K562 (cell line): ENCODE data around the gene STYX. TPM values are rescaled to one million over a fixed set of nuclear protein-coding genes. Genes with fewer than 3 reads are reported as not detected.

Experiments used
- ATAC-seq: fragments of 200-7000 bp; cut with Tn5 transposase; 3 replicates; pipeline ENCODE4 v1.9.1; 2020; ENCODE audit warnings: moderate library complexity
- BruUV-seq: library from RNA; stranded (reverse); fragments of 400-500 nt; replicated peaks from 2 replicates; lab custom pipeline; 2021; lab: Mats Ljungman, UMichigan
- CTCF ChIA-PET: fragments of 300-600 bp; formaldehyde crosslinking; extraction: SDS; loops from one replicate; lab custom pipeline; 2021; ENCODE audit warnings: low intra/inter-chr PET ratio; lab: Yijun Ruan, JAX
- POLR2A ChIA-PET: fragments of 300-600, 350-650 bp; sonication (Branson Sonifier 250); formaldehyde crosslinking; extraction: SDS; loops from one replicate; lab custom pipeline; 2021; ENCODE audit warnings: antibody characterized with exemption, inconsistent platforms; lab: Yijun Ruan, JAX
- DNase-seq, 4 experiments: peaks; one replicate each; pipeline versions ENCODE4 v3.0.0 to v3.0.0-alpha.2; 2011 to 2018; ENCODE audit warnings: low spot score in 3 of 4, mixed read lengths in 3 of 4; ENCODE audit errors: extremely low read depth in 1 of 4
- FAIRE-seq: peaks from 2 replicates; lab custom pipeline; 2011; peaks lifted over from hg19 to GRCh38; lab: Jason Lieb, UNC
- H2AFZ ChIP-seq: 2 replicates; pipeline ENCODE4 v1.6.0; 2011; ENCODE audit warnings: low read depth, low read length, control low read depth, inconsistent platforms
- H3K27ac ChIP-seq: fragments of 200-600 bp; 3 replicates; pipeline ENCODE4 v1.8.0; 2011; ENCODE audit warnings: low read depth, mild to moderate bottlenecking, control low read depth, inconsistent platforms, low read length, moderate library complexity, mixed read lengths; ENCODE audit errors: extremely low read depth
- H3K27me3 ChIP-seq, 2 experiments: fragments of 300-600 bp in 1 of 2; 2 replicates in 1 of 2; 3 replicates in 1 of 2; pipeline versions ENCODE4 v1.6.0 to v1.8.0; 2011; ENCODE audit warnings: inconsistent platforms in 2 of 2, low read length in 2 of 2, mild to moderate bottlenecking in 1 of 2, mixed read lengths in 1 of 2, moderate library complexity in 1 of 2; ENCODE audit not compliant: control insufficient read depth in 2 of 2, insufficient read depth in 2 of 2
- H3K36me3 ChIP-seq: fragments of 300-600 bp; 3 replicates; pipeline ENCODE4 v1.8.0; 2011; ENCODE audit warnings: mild to moderate bottlenecking, low read length, inconsistent platforms; ENCODE audit not compliant: control insufficient read depth, insufficient read depth
- H3K4me1 ChIP-seq, 2 experiments: fragments of 200-600 bp in 1 of 2; replicated peaks in 1 of 2; 2 replicates in 1 of 2; 3 replicates in 1 of 2; pipeline versions ENCODE4 v1.5.1 to v1.8.0; 2011; ENCODE audit warnings: inconsistent platforms in 2 of 2, low read length in 2 of 2, mild to moderate bottlenecking in 1 of 2, mixed read lengths in 1 of 2, moderate library complexity in 1 of 2; ENCODE audit not compliant: control insufficient read depth in 2 of 2, insufficient read depth in 2 of 2
- H3K4me2 ChIP-seq: 2 replicates; pipeline ENCODE4 v1.6.1; 2011; ENCODE audit warnings: low read length, control low read depth, inconsistent platforms, mixed read lengths; ENCODE audit not compliant: insufficient read depth
- H3K4me3 ChIP-seq: fragments of 200-600 bp; sonication (generic), shearing (Covaris generic); 2 replicates; pipeline ENCODE4 v1.5.1; 2016; ENCODE audit warnings: control low read depth, inconsistent platforms
- H3K79me2 ChIP-seq: fragments of 200-600 bp; 3 replicates; pipeline ENCODE4 v1.8.0; 2011; ENCODE audit warnings: low read length, inconsistent platforms; ENCODE audit not compliant: control insufficient read depth, insufficient read depth
- H3K9ac ChIP-seq, 2 experiments: 2 replicates each; pipeline versions ENCODE4 v1.6.0 to v1.6.1; 2011; ENCODE audit warnings: low read depth in 2 of 2, low read length in 2 of 2, control low read depth in 1 of 2, inconsistent platforms in 1 of 2, mild to moderate bottlenecking in 1 of 2, mixed read lengths in 1 of 2; ENCODE audit not compliant: insufficient read depth in 1 of 2
- H3K9me1 ChIP-seq: one replicate; pipeline ENCODE4 v1.6.0; 2011; ENCODE audit warnings: inconsistent platforms, mild to moderate bottlenecking, low read length, moderate library complexity; ENCODE audit not compliant: control insufficient read depth, insufficient read depth
- H3K9me3 ChIP-seq: replicated peaks from 2 replicates; pipeline ENCODE4 v1.5.1; 2011; ENCODE audit warnings: low read depth, low read length, inconsistent platforms; ENCODE audit not compliant: control insufficient read depth, insufficient read depth
- H4K20me1 ChIP-seq: replicated peaks from 2 replicates; pipeline ENCODE4 v1.6.1; 2011; ENCODE audit warnings: low read length, inconsistent platforms, mixed read lengths; ENCODE audit not compliant: control insufficient read depth, insufficient read depth
- ETS2 ChIP-seq: IDR thresholded peaks from 2 replicates; pipeline ENCODE4 v1.6.1; 2016; ENCODE audit warnings: borderline replicate concordance, missing genetic modification characterization, mild to moderate bottlenecking, moderate library complexity, missing compliant biosample characterization; ENCODE audit not compliant: poor library complexity, severe bottlenecking
- GTF2E2 ChIP-seq: fragments of 200-800 bp; sonication (Bioruptor generic); IDR thresholded peaks from 2 replicates; pipeline ENCODE4 v1.6.1; 2016; ENCODE audit warnings: missing genetic modification characterization, missing compliant biosample characterization
- HNRNPK ChIP-seq: fragments of 200-400 bp; formaldehyde crosslinking; IDR thresholded peaks from one replicate; pipeline ENCODE4 v1.6.1; 2018; ENCODE audit warnings: mild to moderate bottlenecking, low read depth, low read length; ENCODE audit not compliant: poor library complexity, severe bottlenecking
- KLF16 ChIP-seq: IDR thresholded peaks from 2 replicates; pipeline ENCODE4 v1.6.1; 2016; ENCODE audit warnings: antibody characterized with exemption
- POLR2AphosphoS5 ChIP-seq: IDR thresholded peaks from 2 replicates; pipeline ENCODE4 v1.6.1; 2011; ENCODE audit warnings: mild to moderate bottlenecking, low read depth, low read length, moderate library complexity; ENCODE audit not compliant: control insufficient read depth, insufficient read depth
- RAD51 ChIP-seq: fragments of 450-650 bp; IDR thresholded peaks from 2 replicates; pipeline ENCODE4 v1.7.1; 2016; ENCODE audit warnings: low read depth, mild to moderate bottlenecking, borderline replicate concordance
- TCF7L2 ChIP-seq: fragments of 150-350 bp; IDR thresholded peaks from 2 replicates; pipeline ENCODE4 v1.6.1; 2016; ENCODE audit warnings: low read depth, mild to moderate bottlenecking, low read length, moderate library complexity
- WGBS: fragments of 100-300 bp; shearing (Covaris generic); methylation state at CpG from one replicate; pipeline ENCODE4 v1.1.6; 2016; ENCODE audit warnings: low coverage, mixed read lengths; ENCODE audit not compliant: insufficient coverage; ENCODE audit errors: missing lambda C conversion rate; 5-methylcytosine and 5-hydroxymethylcytosine counted together
- in situ Hi-C: fragments of 300-500 bp; cut with MboI; formaldehyde crosslinking; loops from 4 replicates; pipeline ENCODE4 v1.15.0; 2018; ENCODE audit warnings: inconsistent platforms, mixed read lengths
- intact Hi-C: fragments of 100-400 bp; cut with micrococcal nuclease; formaldehyde crosslinking; loops from 2 replicates; pipeline ENCODE4 v1.14.2; 2022
- polyA plus RNA-seq, 8 experiments: library from polyadenylated mRNA; depleted of rRNA in 4 of 8; stranded (reverse) in 5 of 8; unstranded in 3 of 8; fragments of >200 nt; fragmentation: Nextera tagmentation in 2 of 8; fragmentation: Illumina TruSeq in 1 of 8; extraction: Ambion mirVana in 2 of 8; extraction: Trizol in 1 of 8; gene quantifications; 2 replicates each; pipeline versions ENCODE4 v1.2.1 to v1.2.3, GENCODE V29; 2011 to 2014; ENCODE audit warnings: inconsistent platforms in 1 of 8, missing spikeins in 1 of 8
- total RNA-seq, 7 experiments: library from RNA; depleted of rRNA in 6 of 7; stranded (reverse); fragments of >200 nt in 6 of 7; fragmentation: Illumina TruSeq in 2 of 7; extraction: Trizol in 2 of 7; gene quantifications; 2 replicates each; pipeline versions ENCODE4 v1.2.1 to v1.2.3, GENCODE V29; 2011 to 2021; ENCODE audit warnings: low replicate concordance in 1 of 7

The STYX gene
- total and polyA plus RNA-seq, 9 of the 15 experiments (the other 6 are each of a cell fraction or from before 2014, with no cell fraction given): 5.0 to 15.4 (median 10.6) TPM

DNA sequence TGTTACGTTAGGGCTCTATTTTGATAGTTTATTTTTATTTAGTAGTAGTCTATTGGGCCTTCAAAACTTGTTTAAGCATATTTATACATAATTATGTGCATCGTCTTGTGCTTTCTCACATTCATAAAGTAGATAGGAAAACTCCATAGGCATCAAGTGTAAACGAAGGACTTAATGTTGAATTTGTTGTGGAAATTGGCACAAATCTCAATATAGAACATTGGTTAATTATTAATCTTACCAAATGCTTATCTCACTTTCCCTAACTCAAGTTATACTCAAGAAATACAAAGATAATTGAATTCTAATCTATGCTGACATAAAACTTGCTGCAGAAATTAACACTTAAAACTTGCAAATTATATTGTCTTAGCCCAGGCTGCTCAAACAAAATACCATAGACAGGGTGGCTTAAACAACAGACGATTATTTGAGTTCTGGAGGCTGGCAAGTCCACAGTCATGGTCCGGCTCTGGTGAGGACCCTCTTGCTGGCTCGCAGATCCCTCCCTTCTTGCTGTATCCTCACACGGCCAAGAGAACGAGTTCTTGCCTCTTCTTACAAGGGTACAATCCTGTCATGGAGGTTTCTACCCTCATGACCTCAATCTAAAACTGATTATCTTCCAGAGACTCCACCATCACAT lies 18.8 kb downstream of the STYX start:
- no peaks in the 10 kb centered on the region for H4K20me1 ChIP-seq
- H3K36me3 ChIP-seq: peaks cover 51% of the 10 kb centered on the region; the same call in 2 of the 3 replicates
- DNase-seq (no peak), ATAC-seq (no peak), FAIRE-seq (no peak)
- no peak overlapping the region for H3K4me3 ChIP-seq
- TF ChIP-seq ETS2 (tag): no peak
- TF ChIP-seq POLR2AphosphoS5: no peak
- TF ChIP-seq GTF2E2: no peak
- TF ChIP-seq KLF16: no peak
- no peak for TF ChIP-seq HNRNPK
- TF ChIP-seq TCF7L2: no peak
- no peak for TF ChIP-seq RAD51
- CTCF ChIA-PET: no interaction called here
- no peak overlapping the region for H3K4me2 ChIP-seq
- 0 out of 3 replicates have a peak, but pooled peaks cover 5% of the 10 kb centered on the region for H3K79me2 ChIP-seq
- no peak overlapping the region for H3K9ac ChIP-seq
- H3K9me1 ChIP-seq: no peaks in the 10 kb centered on the region
- no peaks in the 10 kb centered on the region; a peak in 1 of 5 replicates for H3K4me1 ChIP-seq
- no peaks in the 10 kb centered on the region for H3K27me3 ChIP-seq
- BruUV-seq: no TSS peak
- in situ Hi-C loops (no loop called here), intact Hi-C loops (no loop called here)
- H3K27ac ChIP-seq: no peak overlapping the region
- no peak overlapping the region for H2AFZ ChIP-seq
- no peaks in the 10 kb centered on the region for H3K9me3 ChIP-seq
- POLR2A ChIA-PET: no interaction called here
- 88% methylated on average over 7 of the region's 8 CpGs for WGBS
